HG03045 (cell line): ENCODE data around the gene C19orf18.

ENCODE experiments used
- ATAC-seq: cut with Tn5 transposase; IDR thresholded peaks from one replicate; pipeline ENCODE4 v1.9.1; 2021; ENCODE audit warnings: mild to moderate bottlenecking, moderate library complexity; ENCODE audit not compliant: unreplicated experiment

The C19orf18 gene

GRCh38 chr19:57949296-57949695 lies 25.0 kb downstream of the C19orf18 start:
- no peak for ATAC-seq

DNA sequence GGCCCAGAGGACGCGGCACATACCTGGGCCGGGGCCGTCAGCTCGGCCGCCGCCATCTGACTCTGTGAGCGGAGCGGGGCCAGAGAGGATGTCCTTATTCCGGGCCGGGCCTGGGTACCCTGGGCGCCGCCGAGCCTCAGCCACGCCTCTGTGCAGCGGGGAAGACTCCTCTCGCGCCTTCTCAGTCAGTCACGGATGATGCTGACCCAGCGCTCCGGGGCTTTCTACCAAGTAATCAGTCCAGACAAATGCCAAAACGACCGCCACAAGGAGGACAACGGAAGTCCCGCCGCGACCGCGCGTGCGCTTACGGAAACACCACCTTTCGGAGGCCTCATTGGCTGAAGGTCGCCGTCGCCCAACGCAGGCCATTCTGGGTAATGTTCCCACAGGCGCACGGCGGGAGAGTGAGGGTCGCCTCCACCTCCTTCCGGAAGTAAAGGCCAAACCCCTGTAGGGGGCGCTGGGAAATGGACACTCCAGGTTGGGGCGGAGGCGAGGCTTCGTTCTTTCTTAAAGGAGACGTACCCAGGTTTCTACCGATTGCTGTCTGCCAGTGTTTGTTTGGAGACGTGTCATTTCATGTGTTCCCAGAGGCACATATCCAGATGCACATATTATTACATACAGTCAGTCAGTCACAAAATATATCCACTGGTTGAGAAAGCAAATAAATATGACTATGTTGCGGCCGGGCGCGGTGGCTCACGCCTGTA lies 26.8 kb downstream of the C19orf18 start, which contains the start of gene ZNF256:
Gene ZNF256, minus strand, starts transcription at position 288 of the 716 bp plus-strand sequence. Its CDS starts 232 bp downstream, at position 56.
- ATAC-seq: peak; percentile 82

- no peak for ATAC-seq
Measured at GRCh38 chr19:57947088-57947418, 27.3 kb downstream of the C19orf18 start.

- no peak for ATAC-seq
Measured at GRCh38 chr19:57946316-57946715, 28.0 kb downstream of the C19orf18 start.

DNA sequence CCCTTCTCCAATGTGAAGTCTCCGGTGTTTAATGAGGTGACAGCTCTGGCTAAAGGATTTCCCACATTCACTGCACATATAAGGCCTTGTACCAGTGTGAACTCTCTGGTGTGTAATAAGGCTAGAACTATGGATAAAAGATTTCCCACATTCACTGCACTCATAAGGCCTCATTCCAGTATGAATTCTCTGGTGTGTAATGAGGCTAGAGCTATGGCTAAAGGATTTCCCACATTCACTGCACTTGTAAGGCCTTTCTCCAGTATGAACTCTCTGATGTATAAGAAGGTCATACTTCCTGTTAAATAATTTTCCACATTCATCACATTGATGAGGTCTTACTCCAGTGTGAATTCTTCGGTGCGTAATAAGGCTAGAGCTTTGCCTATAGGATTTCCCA lies 32.7 kb downstream of the C19orf18 start:
- ATAC-seq: no peak

GRCh38 chr19:57935731-57936130 lies 38.6 kb downstream of the C19orf18 start:
- ATAC-seq: no peak

DNA sequence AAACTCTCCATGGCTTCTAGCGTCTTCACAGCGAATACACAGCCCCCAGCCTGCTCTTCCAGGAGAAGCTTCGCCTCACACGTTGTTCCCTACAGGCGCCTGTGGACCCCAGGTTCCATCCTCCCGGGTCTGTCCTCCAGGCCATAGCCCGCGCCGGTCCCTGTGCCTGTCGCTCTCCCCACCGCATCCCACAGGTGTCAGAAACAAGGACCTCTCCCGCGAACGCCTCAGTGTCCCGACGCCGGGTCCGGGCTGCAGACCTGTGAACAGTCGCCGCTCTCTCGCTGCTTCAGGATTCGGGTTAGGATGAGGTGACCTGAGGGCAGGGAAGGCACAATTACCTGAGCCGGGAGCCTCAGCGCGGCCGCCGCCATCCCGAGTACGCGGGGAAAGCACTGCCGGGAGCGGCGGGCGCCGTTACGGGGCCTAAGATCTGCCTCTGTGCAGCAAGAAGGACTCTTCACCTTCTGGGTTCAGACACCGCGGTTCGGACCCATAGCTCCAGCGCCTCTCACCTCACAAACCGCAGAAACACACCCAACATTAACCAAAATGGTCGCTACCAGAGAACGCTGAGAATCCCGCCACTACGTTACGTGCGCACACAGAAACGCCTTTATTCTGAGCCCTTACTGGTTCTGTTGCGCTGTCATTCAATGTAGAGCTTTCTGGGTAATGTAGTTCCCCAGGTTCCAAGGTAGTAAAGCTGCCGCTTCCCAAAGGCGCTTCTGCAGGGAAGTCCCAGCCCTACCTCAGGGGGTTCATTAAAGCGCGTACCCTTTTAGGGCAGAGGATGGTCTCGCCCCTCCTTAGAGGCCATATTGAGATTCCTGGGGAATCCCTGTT lies 39.3 kb downstream of the C19orf18 start, which contains the start of gene ZNF418:
Gene ZNF418, minus strand, starts transcription at position 583 of the 846 bp plus-strand sequence. CDS start 1,580 bp downstream, outside the sequence.
- ATAC-seq: no peak

- ATAC-seq: no peak
Measured at GRCh38 chr19:57927587-57927986, 46.7 kb downstream of the C19orf18 start.

DNA sequence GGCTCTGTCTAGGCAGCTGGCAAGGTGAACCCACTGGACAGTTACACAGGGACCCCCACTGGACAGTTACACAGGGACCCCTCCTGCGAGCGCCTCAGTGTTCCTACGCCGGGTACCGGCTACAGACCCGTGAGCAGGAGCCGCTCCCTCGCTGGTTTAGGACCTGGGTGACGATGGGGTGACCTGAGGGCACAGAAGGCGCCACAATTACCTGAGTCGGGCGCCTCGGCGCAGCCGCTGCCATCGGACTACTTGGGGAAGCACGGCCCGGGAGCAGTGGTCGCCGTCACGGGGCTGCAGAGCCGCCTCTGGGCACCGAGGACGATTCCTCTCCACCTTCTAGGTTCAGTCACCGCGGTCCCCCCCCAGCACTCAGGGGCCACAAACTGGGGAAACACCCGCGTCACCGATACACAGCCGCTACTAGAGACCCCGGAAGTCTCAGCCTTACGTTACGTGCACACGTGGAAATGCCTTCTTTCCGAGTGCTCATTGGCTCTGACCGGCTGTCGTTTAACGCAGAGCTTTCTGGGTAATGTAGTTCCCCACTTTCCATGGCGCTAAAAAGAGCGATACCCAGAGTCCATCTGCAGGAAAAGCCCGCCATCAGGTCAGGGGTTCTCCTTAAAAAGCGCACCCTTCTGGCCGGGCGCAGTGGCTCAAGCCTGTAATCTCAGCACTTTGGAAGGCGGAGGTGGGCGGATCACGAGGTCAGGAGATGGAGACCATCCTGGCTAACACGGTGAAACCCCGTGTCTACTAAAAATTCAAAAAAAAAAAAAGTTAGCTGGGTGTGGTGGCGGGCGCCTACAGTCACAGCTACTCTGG lies 58.0 kb downstream of the C19orf18 start, which contains the start of gene ZNF417:
Gene ZNF417, minus strand, starts transcription at position 425 of the 828 bp plus-strand sequence. Its CDS starts 181 bp downstream, at position 244.
- ATAC-seq: peak; percentile 97

- ATAC-seq: no peak
Measured at GRCh38 chr19:57914531-57914930, 59.8 kb downstream of the C19orf18 start.
